ENCODE measurements around the gene XRCC5. TPM values are rescaled to one million over a fixed set of nuclear protein-coding genes. Genes with fewer than 3 reads are reported as not detected.

The XRCC5 gene
- total and polyA plus RNA-seq, 10 donors, result 63.5 to 252 (median 179) TPM

DNA sequence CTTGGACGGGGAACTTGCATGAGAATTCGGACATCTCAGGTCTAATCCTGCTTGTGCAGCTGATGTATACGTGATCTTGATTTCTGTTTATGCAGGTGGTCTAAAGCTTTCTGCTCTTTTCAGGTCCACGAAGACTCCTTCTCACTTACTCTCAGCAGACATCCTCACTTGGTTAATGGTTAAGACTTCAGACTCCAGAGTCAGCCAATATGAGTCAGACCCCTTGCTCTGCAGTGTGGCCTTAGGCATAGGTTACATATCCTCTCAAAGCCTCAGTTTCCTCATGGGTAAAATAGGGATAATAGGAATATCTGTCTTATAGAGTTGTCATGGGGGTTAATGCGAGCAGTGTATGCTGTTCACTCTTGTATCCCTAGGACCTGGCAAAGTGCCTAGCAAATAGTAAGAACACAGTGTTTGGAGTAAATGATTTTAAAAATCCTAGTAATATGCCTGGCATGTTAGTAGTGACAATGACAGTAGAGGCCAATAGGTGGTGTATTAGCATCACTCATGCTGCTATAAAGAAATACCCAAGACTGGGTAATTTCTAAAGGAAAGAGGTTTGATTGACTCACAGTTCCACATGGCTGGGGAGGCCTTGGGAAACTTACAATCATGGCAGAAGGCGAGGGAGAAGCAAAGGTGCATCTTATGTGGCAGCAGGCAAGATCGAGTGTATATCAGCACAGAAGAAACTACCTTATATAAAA is 42.3 kb downstream of the XRCC5 start:
- WGBS, 5 donors, result 91 to 96% (median 94%) methylated on average over 7 of the region's 7 CpGs
- peaks cover 3 to 100% (median 95%) of the 10 kb centered on the region in 6 donors for H3K36me3 ChIP-seq
- no peak overlapping the region for H3K27ac ChIP-seq
- H3K4me3 ChIP-seq, result no peak overlapping the region
- H3K4me1 ChIP-seq, result no peaks in the 10 kb centered on the region
- intact Hi-C loops (cut with DNase I; ENCODE audit: low total_unique reads), result no loop called here
- TF ChIP-seq POLR2A (IDR thresholded peaks at IDR 0.05) (no peak), POLR2AphosphoS5 (IDR thresholded peaks at IDR 0.05) (no peak)
- TF ChIP-seq, protein P1, sequence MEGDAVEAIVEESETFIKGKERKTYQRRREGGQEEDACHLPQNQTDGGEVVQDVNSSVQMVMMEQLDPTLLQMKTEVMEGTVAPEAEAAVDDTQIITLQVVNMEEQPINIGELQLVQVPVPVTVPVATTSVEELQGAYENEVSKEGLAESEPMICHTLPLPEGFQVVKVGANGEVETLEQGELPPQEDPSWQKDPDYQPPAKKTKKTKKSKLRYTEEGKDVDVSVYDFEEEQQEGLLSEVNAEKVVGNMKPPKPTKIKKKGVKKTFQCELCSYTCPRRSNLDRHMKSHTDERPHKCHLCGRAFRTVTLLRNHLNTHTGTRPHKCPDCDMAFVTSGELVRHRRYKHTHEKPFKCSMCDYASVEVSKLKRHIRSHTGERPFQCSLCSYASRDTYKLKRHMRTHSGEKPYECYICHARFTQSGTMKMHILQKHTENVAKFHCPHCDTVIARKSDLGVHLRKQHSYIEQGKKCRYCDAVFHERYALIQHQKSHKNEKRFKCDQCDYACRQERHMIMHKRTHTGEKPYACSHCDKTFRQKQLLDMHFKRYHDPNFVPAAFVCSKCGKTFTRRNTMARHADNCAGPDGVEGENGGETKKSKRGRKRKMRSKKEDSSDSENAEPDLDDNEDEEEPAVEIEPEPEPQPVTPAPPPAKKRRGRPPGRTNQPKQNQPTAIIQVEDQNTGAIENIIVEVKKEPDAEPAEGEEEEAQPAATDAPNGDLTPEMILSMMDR (IDR thresholded peaks at IDR 0.05 in 8 of 11, conservative IDR thresholded peaks at IDR 0.05 in 3 of 11), result no peak
- no peak for DNase-seq
- H3K27me3 ChIP-seq (replicated peaks in 1 of 7), result no peaks in the 10 kb centered on the region
- no peaks in the 10 kb centered on the region for H3K9me3 ChIP-seq

DNA sequence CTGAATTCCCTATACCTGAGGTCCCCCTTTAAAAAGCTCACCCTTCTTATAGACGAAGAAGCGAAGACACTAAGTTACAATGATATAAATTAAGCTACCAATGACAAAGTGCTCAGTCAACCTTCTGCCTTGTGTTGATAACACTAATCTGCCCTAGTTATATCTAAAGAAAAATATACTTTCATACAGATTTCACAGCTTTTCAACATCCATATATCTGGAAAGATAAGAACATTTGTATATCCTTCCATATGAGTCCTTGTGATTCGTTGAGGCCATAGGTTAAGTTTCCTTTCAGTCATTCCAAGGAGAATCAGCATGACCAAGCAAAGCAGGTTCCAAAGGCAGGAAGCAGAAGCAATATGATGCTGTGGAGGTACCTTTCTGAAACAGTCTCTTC is 46.8 kb downstream of the XRCC5 start:
- peaks cover 3 to 100% (median 82%) of the 10 kb centered on the region in 6 donors for H3K36me3 ChIP-seq
- no peak for DNase-seq
- intact Hi-C loops (cut with DNase I; ENCODE audit: low total_unique reads), result no loop called here
- no peak overlapping the region for H3K4me3 ChIP-seq
- 89 to 95% (median 94%) methylated on average over 3 of the region's 3 CpGs for WGBS, 5 donors
- no peaks in the 10 kb centered on the region for H3K27me3 ChIP-seq (replicated peaks in 1 of 7)
- peaks cover 0 to 16% (median 3%) of the 10 kb centered on the region in 6 donors for H3K4me1 ChIP-seq
- H3K9me3 ChIP-seq, result no peaks in the 10 kb centered on the region
- no peak overlapping the region for H3K27ac ChIP-seq
- TF ChIP-seq POLR2AphosphoS5 (IDR thresholded peaks at IDR 0.05) (no peak), POLR2A (IDR thresholded peaks at IDR 0.05) (no peak)
- TF ChIP-seq, protein P1 (IDR thresholded peaks at IDR 0.05 in 8 of 11, conservative IDR thresholded peaks at IDR 0.05 in 3 of 11), result no peak

DNA sequence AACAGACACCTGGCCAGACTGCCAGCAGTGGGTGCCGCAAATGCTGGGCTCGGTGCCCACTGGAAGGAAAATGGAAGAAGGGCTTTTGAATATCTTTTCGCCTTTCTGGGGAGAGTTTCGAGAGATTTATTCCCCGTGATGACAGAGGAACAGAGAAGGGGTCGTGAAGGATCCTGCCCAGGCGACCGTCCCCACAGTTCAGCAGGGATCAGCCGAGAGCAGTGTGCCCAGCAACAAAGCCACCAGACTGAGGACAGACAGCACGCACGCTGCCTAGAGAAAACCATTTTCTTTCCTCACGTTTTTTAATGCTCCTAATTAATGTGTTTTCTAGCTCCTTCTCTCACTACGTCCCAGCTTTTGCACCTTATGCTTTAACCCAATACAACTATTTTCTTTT is 47.7 kb downstream of the XRCC5 start:
- peaks cover 3 to 100% (median 82%) of the 10 kb centered on the region in 6 donors for H3K36me3 ChIP-seq
- no peak for TF ChIP-seq POLR2AphosphoS5 (IDR thresholded peaks at IDR 0.05)
- TF ChIP-seq, protein P1 (IDR thresholded peaks at IDR 0.05 in 8 of 11, conservative IDR thresholded peaks at IDR 0.05 in 3 of 11), result no peak
- no peak for TF ChIP-seq POLR2A (IDR thresholded peaks at IDR 0.05)
- intact Hi-C loops (cut with DNase I; ENCODE audit: low total_unique reads), result no loop called here
- WGBS, 5 donors, result 95 to 99% (median 96%) methylated on average over 13 of the region's 13 CpGs
- no peak for DNase-seq
- H3K4me3 ChIP-seq, result no peak overlapping the region
- H3K4me1 ChIP-seq, result peaks cover 0 to 16% (median 3%) of the 10 kb centered on the region in 6 donors
- H3K27me3 ChIP-seq (replicated peaks in 1 of 7), result no peaks in the 10 kb centered on the region
- no peak overlapping the region for H3K27ac ChIP-seq
- no peaks in the 10 kb centered on the region for H3K9me3 ChIP-seq

DNA sequence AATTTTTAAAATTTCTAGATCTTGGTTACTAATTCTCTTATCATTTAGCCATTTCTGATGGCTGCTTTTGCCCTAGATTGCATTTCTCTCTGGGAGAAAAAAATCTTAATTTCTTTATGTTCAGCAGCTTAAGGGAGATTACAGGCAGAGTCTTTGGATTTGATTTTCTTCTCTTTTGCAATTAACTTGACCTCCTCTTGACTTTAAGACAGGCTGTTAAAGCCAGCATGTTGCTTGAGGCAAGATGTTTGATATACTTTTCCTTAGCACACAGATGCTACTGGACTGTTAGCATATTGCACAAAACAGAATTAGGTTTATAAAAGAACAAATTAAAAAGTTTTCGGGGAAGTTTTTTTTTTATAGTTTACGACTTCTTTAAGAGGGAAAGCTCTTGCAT is 50.0 kb downstream of the XRCC5 start:
- intact Hi-C loops (cut with DNase I; ENCODE audit: low total_unique reads), result no loop called here
- WGBS, 5 donors, result 82 to 90% (median 86%) methylated on average over 2 of the region's 2 CpGs
- no peak for TF ChIP-seq POLR2AphosphoS5 (IDR thresholded peaks at IDR 0.05)
- no peak for TF ChIP-seq POLR2A (IDR thresholded peaks at IDR 0.05)
- TF ChIP-seq, protein P1 (IDR thresholded peaks at IDR 0.05 in 8 of 11, conservative IDR thresholded peaks at IDR 0.05 in 3 of 11), result no peak

More for the DNA sequence above, 50.0 kb downstream of the XRCC5 start:
- Histone ChIP-seq H3K27ac (no peak overlapping the region), H3K27me3 (replicated peaks in 1 of 7) (no peaks in the 10 kb centered on the region), H3K9me3 (no peaks in the 10 kb centered on the region), H3K36me3 (peaks cover 0 to 100% (median 84%) of the 10 kb centered on the region in 6 donors), H3K4me3 (no peak overlapping the region), H3K4me1 (peaks cover 0 to 16% (median 3%) of the 10 kb centered on the region in 6 donors)
- DNase-seq, result no peak
